ENCODE measurements around the gene ZNF888. TPM values are rescaled to one million over a fixed set of nuclear protein-coding genes. Genes with fewer than 3 reads are reported as not detected.

The ZNF888 gene
- total and polyA plus RNA-seq, 2 experiments from 2014 or later, result 2.3 to 8.3 TPM

- Histone ChIP-seq H3K36me3 (ENCODE audit: insufficient read depth) (0 out of 2 replicates have a peak, but pooled peaks cover 5% of the 10 kb centered on the region), H2AFZ (no peak overlapping the region), H3K79me2 (replicated peaks; ENCODE audit: insufficient read depth) (peaks cover 48% of the 10 kb centered on the region), H3F3A (replicated peaks; ENCODE audit: low read depth) (no peaks in the 10 kb centered on the region), H3K27me3 (ENCODE audit: insufficient read depth) (no peaks in the 10 kb centered on the region), H3K4me2 (no peak overlapping the region), H3K4me1 (ENCODE audit: insufficient read depth) (0 out of 2 replicates have a peak, but pooled peaks cover 8% of the 10 kb centered on the region), H3K9me2 (ENCODE audit: insufficient read depth) (no peaks in the 10 kb centered on the region), H4K20me1 (replicated peaks; ENCODE audit: insufficient read depth) (peaks cover 16% of the 10 kb centered on the region), H3K4me3 (no peak overlapping the region), H3K27ac (ENCODE audit: low read depth) (no peak overlapping the region)
- TF ChIP-seq NANOG (IDR thresholded peaks at IDR 0.05; ENCODE audit: borderline replicate concordance) (no peak), ZNF331 (CRISPR knock-in tag; IDR thresholded peaks at IDR 0.05; ENCODE audit: low read depth) (no peak), CTCF (conservative IDR thresholded peaks at IDR 0.05; ENCODE audit: low read depth in 2 of 2) (no peak), ZNF114 (CRISPR knock-in tag; IDR thresholded peaks at IDR 0.05) (no peak), JUNB (IDR thresholded peaks at IDR 0.05; ENCODE audit: unreplicated experiment) (no peak), EZH2 (IDR thresholded peaks at IDR 0.05; ENCODE audit: low read depth, unreplicated experiment) (no peak), REST (IDR thresholded peaks at IDR 0.05; ENCODE audit: unreplicated experiment) (no peak)
- no peaks in the 10 kb centered on the region; the same call in 2 of the 3 replicates for H3K9me3 Mint-ChIP-seq
- H3K27me3 Mint-ChIP-seq (ENCODE audit: insufficient read depth, low read depth, poor library complexity), result peaks cover 2% of the 10 kb centered on the region
- peaks cover 24% of the 10 kb centered on the region for H3K4me1 Mint-ChIP-seq
- H3K36me3 Mint-ChIP-seq (ENCODE audit: low read depth), result peaks cover 23% of the 10 kb centered on the region; the same call in 2 of the 3 replicates
- no peak for ATAC-seq
- DNase-seq (ENCODE audit: low spot score), result no peak
- no peak overlapping the region for H3K27ac Mint-ChIP-seq
- H3K4me3 Mint-ChIP-seq, result no peak overlapping the region
Observed at GRCh38 chr19:52936954-52937325, 13.7 kb upstream of the ZNF888 start.

- H3K36me3 ChIP-seq (ENCODE audit: insufficient read depth), result 0 out of 2 replicates have a peak, but pooled peaks cover 5% of the 10 kb centered on the region
- no peak for TF ChIP-seq REST (IDR thresholded peaks at IDR 0.05; ENCODE audit: unreplicated experiment)
- TF ChIP-seq NANOG (IDR thresholded peaks at IDR 0.05; ENCODE audit: borderline replicate concordance), result no peak
- no peak for TF ChIP-seq JUNB (IDR thresholded peaks at IDR 0.05; ENCODE audit: unreplicated experiment)
- TF ChIP-seq EZH2phosphoT487 (IDR thresholded peaks at IDR 0.05; ENCODE audit: unreplicated experiment), result no peak
- no peak for TF ChIP-seq EZH2 (IDR thresholded peaks at IDR 0.05; ENCODE audit: low read depth, unreplicated experiment)
- no peak for TF ChIP-seq CREB1 (CRISPR knock-in tag; IDR thresholded peaks at IDR 0.05; ENCODE audit: low read depth)
- TF ChIP-seq CTCF (conservative IDR thresholded peaks at IDR 0.05; ENCODE audit: low read depth in 2 of 2), result no peak
Observed at GRCh38 chr19:52936151-52936953, 13.1 kb upstream of the ZNF888 start.

More at GRCh38 chr19:52936151-52936953, 13.1 kb upstream of the ZNF888 start:
- peaks cover 2% of the 10 kb centered on the region for H3K27me3 Mint-ChIP-seq (ENCODE audit: insufficient read depth, low read depth, poor library complexity)
- H3K4me3 Mint-ChIP-seq, result no peak overlapping the region
- no peak overlapping the region for H3K4me3 ChIP-seq
- peaks cover 50% of the 10 kb centered on the region for H3K79me2 ChIP-seq (replicated peaks; ENCODE audit: insufficient read depth)
- H3K9me3 Mint-ChIP-seq, result no peaks in the 10 kb centered on the region
- H3K4me2 ChIP-seq, result no peak overlapping the region
- 0 out of 2 replicates have a peak, but pooled peaks cover 6% of the 10 kb centered on the region for H3K4me1 ChIP-seq (ENCODE audit: insufficient read depth)
- H3F3A ChIP-seq (replicated peaks; ENCODE audit: low read depth), result no peaks in the 10 kb centered on the region
- H3K27me3 ChIP-seq (ENCODE audit: insufficient read depth), result no peaks in the 10 kb centered on the region
- peaks cover 16% of the 10 kb centered on the region for H4K20me1 ChIP-seq (replicated peaks; ENCODE audit: insufficient read depth)
- no peak overlapping the region for H2AFZ ChIP-seq
- DNase-seq (ENCODE audit: low spot score), result no peak
- peaks cover 19% of the 10 kb centered on the region for H3K4me1 Mint-ChIP-seq
- peaks cover 18% of the 10 kb centered on the region; the same call in 2 of the 3 replicates for H3K36me3 Mint-ChIP-seq (ENCODE audit: low read depth)
- H3K27ac ChIP-seq (ENCODE audit: low read depth), result no peak overlapping the region
- no peak overlapping the region for H3K27ac Mint-ChIP-seq
- no peaks in the 10 kb centered on the region for H3K9me2 ChIP-seq (ENCODE audit: insufficient read depth)
- no peak for ATAC-seq

All from GM23338 (cell line).